Measurements from ENCODE around the gene DDX28. TPM values are rescaled to one million over a fixed set of nuclear protein-coding genes. Genes with fewer than 3 reads are reported as not detected.
"Not testable (repeated sequence)": the region's sequence is repeated elsewhere in the genome, so short reads cannot be mapped to it uniquely, and the experiment has no call there.

The DDX28 gene
- total RNA-seq, 1 experiment from 2014 or later = 16.0 TPM

- Histone ChIP-seq H3K4me1 (ENCODE audit: insufficient read depth, low read length, poor library complexity, severe bottlenecking) (peaks cover 5% of the 10 kb centered on the region), H3K4me3 (ENCODE audit: low read depth, low read length, poor library complexity, severe bottlenecking) (no peak overlapping the region), H3K27ac (ENCODE audit: low read depth, low read length, poor library complexity, severe bottlenecking) (no peak overlapping the region), H3K9me3 (ENCODE audit: low read depth, low read length, poor library complexity, severe bottlenecking) (no peaks in the 10 kb centered on the region), H3K36me3 (ENCODE audit: insufficient read depth, low read length, poor library complexity, severe bottlenecking) (no peaks in the 10 kb centered on the region), H3K27me3 (replicated peaks; ENCODE audit: insufficient read depth, low read depth, low read length, poor library complexity) (no peaks in the 10 kb centered on the region)
- CTCF ChIA-PET = no interaction called here
- intact Hi-C loops (cut with micrococcal nuclease; ENCODE audit: unreplicated experiment) = no loop called here
- POLR2A ChIA-PET (ENCODE audit: low non-redundant PET) = no interaction called here
- TF ChIP-seq CTCF (conservative IDR thresholded peaks at IDR 0.05; ENCODE audit: low read depth, low read length) (no peak), EZH2 (IDR thresholded peaks at IDR 0.05; ENCODE audit: borderline replicate concordance, low read depth, low read length, poor library complexity, severe bottlenecking) (no peak)
- no peak for DNase-seq (ENCODE audit: low spot score)
- no TSS peak for BruUV-seq (replicated peaks)
Measured at GRCh38 chr16:67996666-67997065, 26.4 kb downstream of the DDX28 start.

GRCh38 chr16:67995423-67995822 is 27.6 kb downstream of the DDX28 start:
- Histone ChIP-seq H3K27me3 (replicated peaks; ENCODE audit: insufficient read depth, low read depth, low read length, poor library complexity) (no peaks in the 10 kb centered on the region), H3K27ac (ENCODE audit: low read depth, low read length, poor library complexity, severe bottlenecking) (no peak overlapping the region), H3K4me3 (ENCODE audit: low read depth, low read length, poor library complexity, severe bottlenecking) (no peak overlapping the region), H3K9me3 (ENCODE audit: low read depth, low read length, poor library complexity, severe bottlenecking) (no peaks in the 10 kb centered on the region), H3K36me3 (ENCODE audit: insufficient read depth, low read length, poor library complexity, severe bottlenecking) (no peaks in the 10 kb centered on the region), H3K4me1 (ENCODE audit: insufficient read depth, low read length, poor library complexity, severe bottlenecking) (peaks cover 5% of the 10 kb centered on the region)
- no TSS peak for BruUV-seq (replicated peaks)
- ChIA-PET POLR2A (ENCODE audit: low non-redundant PET) (no interaction called here), CTCF (no interaction called here)
- intact Hi-C loops (cut with micrococcal nuclease; ENCODE audit: unreplicated experiment) = no loop called here
- TF ChIP-seq CTCF (conservative IDR thresholded peaks at IDR 0.05; ENCODE audit: low read depth, low read length) = no peak
- no peak for TF ChIP-seq EZH2 (IDR thresholded peaks at IDR 0.05; ENCODE audit: borderline replicate concordance, low read depth, low read length, poor library complexity, severe bottlenecking)
- no peak for DNase-seq (ENCODE audit: low spot score)

DNA sequence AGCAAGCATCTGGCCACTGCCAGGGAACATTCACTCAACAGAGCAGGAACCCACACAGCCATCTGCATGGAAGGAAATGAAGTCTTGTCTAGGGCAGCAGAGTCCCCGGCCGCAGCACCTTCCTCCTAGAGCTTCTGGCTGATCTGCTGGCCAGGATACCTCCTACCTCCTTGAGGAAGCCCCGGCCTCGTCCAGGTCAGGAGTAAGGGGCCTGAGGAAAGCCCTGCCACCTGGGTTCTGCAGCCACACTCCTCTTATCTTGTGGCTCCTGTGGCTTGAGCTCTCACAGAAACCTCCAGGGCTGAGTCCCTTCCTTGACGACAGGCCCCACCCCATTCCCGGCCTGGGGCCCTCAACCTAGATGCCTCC is 29.0 kb downstream of the DDX28 start:
- DNase-seq (ENCODE audit: low spot score); H3K4me1 ChIP-seq (ENCODE audit: insufficient read depth, low read length, poor library complexity, severe bottlenecking); H3K27me3 ChIP-seq (replicated peaks; ENCODE audit: insufficient read depth, low read depth, low read length, poor library complexity); H3K36me3 ChIP-seq (ENCODE audit: insufficient read depth, low read length, poor library complexity, severe bottlenecking); intact Hi-C loops (cut with micrococcal nuclease; ENCODE audit: unreplicated experiment); BruUV-seq (replicated peaks); H3K27ac ChIP-seq (ENCODE audit: low read depth, low read length, poor library complexity, severe bottlenecking); H3K9me3 ChIP-seq (ENCODE audit: low read depth, low read length, poor library complexity, severe bottlenecking); H3K4me3 ChIP-seq (ENCODE audit: low read depth, low read length, poor library complexity, severe bottlenecking); POLR2A ChIA-PET (ENCODE audit: low non-redundant PET): not testable (repeated sequence)
- CTCF ChIA-PET = interaction anchor here (0.6 to 1.4 kb wide), 2 partner anchors 47 to 362 kb away, joined by 3 to 4 read pairs; no protein-coding TSS in a partner anchor
